HTERT RPE-1 (cell line): ENCODE measurements around the gene CMTM3.
"Not testable (repeated sequence)": the region's sequence is repeated elsewhere in the genome, so short reads cannot be mapped to it uniquely, and the experiment has no call there.

ENCODE experiments used
- in situ Hi-C: fragments of 300-500 bp; cut with MboI; formaldehyde crosslinking; loops from 4 replicates; pipeline ENCODE4 v1.14.3; 2020; ENCODE audit warnings: low sequenced_read_pairs

CMTM3 gene

GRCh38 chr16:66631558-66631957 lies 27.1 kb downstream of the CMTM3 start:
- in situ Hi-C loops, result not testable (repeated sequence)

- in situ Hi-C loops, result no loop called here
Observed at GRCh38 chr16:66634527-66635196, 30.2 kb downstream of the CMTM3 start.

GRCh38 chr16:66635406-66635805 lies 30.9 kb downstream of the CMTM3 start:
- in situ Hi-C loops, result no loop called here

GRCh38 chr16:66636199-66636598 lies 31.7 kb downstream of the CMTM3 start:
- in situ Hi-C loops, result no loop called here

- in situ Hi-C loops, result no loop called here
Observed at GRCh38 chr16:66637806-66638205, 33.3 kb downstream of the CMTM3 start.

- in situ Hi-C loops, result no loop called here
Observed at GRCh38 chr16:66639091-66639885, 34.8 kb downstream of the CMTM3 start.

GRCh38 chr16:66640724-66641314 lies 36.3 kb downstream of the CMTM3 start:
- in situ Hi-C loops, result no loop called here

GRCh38 chr16:66641387-66641786 lies 36.9 kb downstream of the CMTM3 start:
- in situ Hi-C loops, result no loop called here

GRCh38 chr16:66647866-66648265 lies 43.4 kb downstream of the CMTM3 start:
- in situ Hi-C loops, result no loop called here

GRCh38 chr16:66649167-66649566 lies 44.7 kb downstream of the CMTM3 start:
- in situ Hi-C loops, result no loop called here

GRCh38 chr16:66649636-66650205 lies 45.2 kb downstream of the CMTM3 start:
- in situ Hi-C loops, result no loop called here

GRCh38 chr16:66650707-66651473 lies 46.4 kb downstream of the CMTM3 start:
- in situ Hi-C loops, result no loop called here

GRCh38 chr16:66651474-66651765 lies 46.9 kb downstream of the CMTM3 start:
- in situ Hi-C loops, result no loop called here

- in situ Hi-C loops, result no loop called here
Observed at GRCh38 chr16:66651965-66652364, 47.5 kb downstream of the CMTM3 start.

- in situ Hi-C loops, result no loop called here
Observed at GRCh38 chr16:66652661-66653360, 48.3 kb downstream of the CMTM3 start.

- in situ Hi-C loops, result no loop called here
Observed at GRCh38 chr16:66653581-66654350, 49.3 kb downstream of the CMTM3 start.

- in situ Hi-C loops, result no loop called here
Observed at GRCh38 chr16:66656547-66656946, 52.0 kb downstream of the CMTM3 start.

GRCh38 chr16:66658143-66658859 lies 53.8 kb downstream of the CMTM3 start:
- in situ Hi-C loops, result no loop called here

- in situ Hi-C loops, result no loop called here
Observed at GRCh38 chr16:66658860-66659190, 54.3 kb downstream of the CMTM3 start.
